Mesenchymal stem cell (in vitro differentiated cells and primary cell): ENCODE results near the gene TBC1D22A.

Source experiments
- DNase-seq: peaks from one replicate; pipeline ENCODE4 v3.0.0-alpha.2; 2013
- H2AFZ ChIP-seq: one replicate; pipeline ENCODE4 v1.6.1; 2013; ENCODE audit warnings: low read depth, mild to moderate bottlenecking, control low read depth, inconsistent platforms, low read length, moderate library complexity
- H2AK5ac ChIP-seq: 2 replicates; pipeline ENCODE4 v1.6.1; 2013; ENCODE audit warnings: low read length, moderate library complexity, mild to moderate bottlenecking, inconsistent platforms; ENCODE audit not compliant: severe bottlenecking
- H2BK120ac ChIP-seq: one replicate; pipeline ENCODE4 v1.6.1; 2013; ENCODE audit warnings: low read depth, mild to moderate bottlenecking, inconsistent platforms, low read length, moderate library complexity
- H2BK12ac ChIP-seq, 2 experiments: one replicate each; pipeline ENCODE4 v1.6.1; 2013; ENCODE audit warnings: inconsistent platforms in 2 of 2, low read length in 2 of 2, mild to moderate bottlenecking in 2 of 2, moderate library complexity in 2 of 2, control low read depth in 1 of 2
- H2BK15ac ChIP-seq: one replicate; pipeline ENCODE4 v1.6.1; 2013; ENCODE audit warnings: mild to moderate bottlenecking, low read depth, inconsistent platforms; ENCODE audit not compliant: poor library complexity, severe bottlenecking
- H2BK5ac ChIP-seq: 2 replicates; pipeline ENCODE4 v1.6.1; 2013; ENCODE audit warnings: low read depth, mild to moderate bottlenecking, low read length, control low read depth, inconsistent platforms; ENCODE audit not compliant: poor library complexity, severe bottlenecking
- H3K14ac ChIP-seq, 2 experiments: one replicate each; pipeline ENCODE4 v1.6.1; 2013; ENCODE audit warnings: inconsistent platforms in 2 of 2, low read length in 2 of 2, control low read depth in 1 of 2, mild to moderate bottlenecking in 1 of 2, moderate library complexity in 1 of 2
- H3K18ac ChIP-seq, 2 experiments: one replicate each; pipeline ENCODE4 v1.6.1; 2013; ENCODE audit warnings: inconsistent platforms in 2 of 2, low read length in 2 of 2, control low read depth in 1 of 2, low read depth in 1 of 2, mild to moderate bottlenecking in 1 of 2
- H3K23ac ChIP-seq, 2 experiments: one replicate each; pipeline ENCODE4 v1.6.1; 2013; ENCODE audit warnings: inconsistent platforms in 2 of 2, low read length in 2 of 2, mild to moderate bottlenecking in 2 of 2, moderate library complexity in 2 of 2, control low read depth in 1 of 2
- H3K27ac ChIP-seq: 2 replicates; pipeline ENCODE4 v1.5.1; 2013; ENCODE audit warnings: mild to moderate bottlenecking, moderate library complexity, low read length, control low read depth, inconsistent platforms; ENCODE audit not compliant: poor library complexity, severe bottlenecking
- H3K27me3 ChIP-seq, 2 experiments: 2 replicates each; pipeline versions ENCODE4 v1.6.1 to v1.7.0; 2013; ENCODE audit warnings: low read length in 2 of 2, mild to moderate bottlenecking in 2 of 2, moderate library complexity in 2 of 2, control low read depth in 1 of 2, inconsistent platforms in 1 of 2; ENCODE audit not compliant: control insufficient read depth in 1 of 2, insufficient read depth in 1 of 2
- H3K36me3 ChIP-seq, 2 experiments: 2 replicates each; pipeline versions ENCODE4 v1.6.1 to v1.7.0; 2013; ENCODE audit warnings: low read length in 2 of 2, control low read depth in 1 of 2, inconsistent platforms in 1 of 2, low read depth in 1 of 2, mild to moderate bottlenecking in 1 of 2; ENCODE audit not compliant: insufficient read depth in 2 of 2, control insufficient read depth in 1 of 2
- H3K4ac ChIP-seq, 2 experiments: one replicate each; pipeline ENCODE4 v1.6.1; 2013; ENCODE audit warnings: inconsistent platforms in 2 of 2, low read length in 2 of 2, mild to moderate bottlenecking in 2 of 2, moderate library complexity in 2 of 2, control low read depth in 1 of 2, low read depth in 1 of 2
- H3K4me1 ChIP-seq: 2 replicates; pipeline ENCODE4 v1.6.1; 2013; ENCODE audit warnings: low read depth, low read length, control low read depth; ENCODE audit not compliant: control insufficient read depth, insufficient read depth
- H3K4me2 ChIP-seq: 2 replicates; pipeline ENCODE4 v1.6.1; 2013; ENCODE audit warnings: low read length, mild to moderate bottlenecking, inconsistent platforms; ENCODE audit not compliant: poor library complexity, severe bottlenecking
- H3K4me3 ChIP-seq, 2 experiments: 2 replicates each; pipeline versions ENCODE4 v1.5.1 to v1.7.0; 2013; ENCODE audit warnings: low read length in 2 of 2, mild to moderate bottlenecking in 2 of 2, control low read depth in 1 of 2, low read depth in 1 of 2; ENCODE audit not compliant: insufficient read depth in 1 of 2
- H3K79me1 ChIP-seq: replicated peaks from 2 replicates; pipeline ENCODE4 v1.6.1; 2013; ENCODE audit warnings: mild to moderate bottlenecking, control low read depth, low read length, inconsistent platforms; ENCODE audit not compliant: poor library complexity, severe bottlenecking
- H3K9ac ChIP-seq: 2 replicates; pipeline ENCODE4 v1.7.0; 2013; ENCODE audit warnings: mild to moderate bottlenecking, low read length, moderate library complexity
- H3K9me3 ChIP-seq: 2 replicates; pipeline ENCODE4 v1.7.0; 2013; ENCODE audit warnings: mild to moderate bottlenecking, low read length; ENCODE audit not compliant: control insufficient read depth
- H4K8ac ChIP-seq: one replicate; pipeline ENCODE4 v1.6.1; 2013; ENCODE audit warnings: inconsistent platforms, mild to moderate bottlenecking, low read length, moderate library complexity
- H4K91ac ChIP-seq: one replicate; pipeline ENCODE4 v1.6.1; 2013; ENCODE audit warnings: mild to moderate bottlenecking, low read length, inconsistent platforms
- WGBS: methylation state at CpG from one replicate; pipeline ENCODE4 v1.1.7; 2013; ENCODE audit warnings: mixed read lengths; 5-methylcytosine and 5-hydroxymethylcytosine counted together

The TBC1D22A gene

GRCh38 chr22:46890819-46891218 lies 128.4 kb downstream of the TBC1D22A start:
- H4K91ac ChIP-seq = no peak overlapping the region
- H4K8ac ChIP-seq = no peak overlapping the region
- no peaks in the 10 kb centered on the region for H3K9me3 ChIP-seq
- no peaks in the 10 kb centered on the region for H3K4me1 ChIP-seq
- H2BK5ac ChIP-seq = no peak overlapping the region
- no peaks in the 10 kb centered on the region for H3K27me3 ChIP-seq
- no peak overlapping the region for H3K14ac ChIP-seq
- no peak overlapping the region for H2BK15ac ChIP-seq
- no peak overlapping the region for H2AFZ ChIP-seq
- no peak overlapping the region for H3K4me2 ChIP-seq
- no peak overlapping the region for H3K4me3 ChIP-seq
- no peak overlapping the region for H3K4ac ChIP-seq
- H3K79me1 ChIP-seq = peaks cover 38% of the 10 kb centered on the region
- WGBS = 95% methylated on average over 9 of the region's 10 CpGs
- H3K9ac ChIP-seq = no peak overlapping the region
- H2BK12ac ChIP-seq = no peak overlapping the region
- no peak overlapping the region for H3K23ac ChIP-seq
- no peak for DNase-seq
- H3K27ac ChIP-seq = no peak overlapping the region
- H3K18ac ChIP-seq = no peak overlapping the region
- peaks cover 26 to 42% of the 10 kb centered on the region in 2 experiments for H3K36me3 ChIP-seq
- no peak overlapping the region for H2BK120ac ChIP-seq
- no peak overlapping the region for H2AK5ac ChIP-seq

- no peak overlapping the region for H2AFZ ChIP-seq
- no peak overlapping the region for H2BK15ac ChIP-seq
- H3K36me3 ChIP-seq = peaks cover 28 to 40% of the 10 kb centered on the region in 2 experiments
- H3K27ac ChIP-seq = no peak overlapping the region
- no peak overlapping the region for H3K9ac ChIP-seq
- no peak for DNase-seq
- no peaks in the 10 kb centered on the region for H3K9me3 ChIP-seq
- no peak overlapping the region for H4K8ac ChIP-seq
- H3K4ac ChIP-seq = no peak overlapping the region
- no peaks in the 10 kb centered on the region for H3K27me3 ChIP-seq
- no peak overlapping the region for H2BK12ac ChIP-seq
- H2BK120ac ChIP-seq = no peak overlapping the region
- H3K4me1 ChIP-seq = no peaks in the 10 kb centered on the region
- no peak overlapping the region for H4K91ac ChIP-seq
- no peak overlapping the region for H3K18ac ChIP-seq
- no peak overlapping the region for H3K14ac ChIP-seq
- no peak overlapping the region for H3K4me3 ChIP-seq
- no peak overlapping the region for H2BK5ac ChIP-seq
- H3K79me1 ChIP-seq = peaks cover 35% of the 10 kb centered on the region
- no peak overlapping the region for H2AK5ac ChIP-seq
- H3K23ac ChIP-seq = no peak overlapping the region
- no peak overlapping the region for H3K4me2 ChIP-seq
- 87% methylated on average over 5 of the region's 5 CpGs for WGBS
Measured at GRCh38 chr22:46891382-46891951, 129.0 kb downstream of the TBC1D22A start.

- Histone ChIP-seq H4K91ac (no peak overlapping the region), H3K4ac (no peak overlapping the region), H2AFZ (no peak overlapping the region), H2BK120ac (no peak overlapping the region), H3K4me1 (no peaks in the 10 kb centered on the region), H3K27ac (no peak overlapping the region), H4K8ac (no peak overlapping the region), H2BK12ac (no peak overlapping the region), H3K9ac (no peak overlapping the region), H3K23ac (no peak overlapping the region), H2BK15ac (no peak overlapping the region), H3K18ac (no peak overlapping the region), H2BK5ac (no peak overlapping the region), H3K9me3 (no peaks in the 10 kb centered on the region), H3K27me3 (no peaks in the 10 kb centered on the region), H3K14ac (no peak overlapping the region), H3K4me3 (no peak overlapping the region), H3K36me3 (peaks cover 36 to 40% of the 10 kb centered on the region in 2 experiments), H3K79me1 (peaks cover 36% of the 10 kb centered on the region), H2AK5ac (no peak overlapping the region), H3K4me2 (no peak overlapping the region)
- WGBS = 94% methylated on average over 15 of the region's 15 CpGs
- DNase-seq = no peak
Measured at GRCh38 chr22:46892866-46893265, 130.4 kb downstream of the TBC1D22A start.

GRCh38 chr22:46893281-46894020 lies 131.0 kb downstream of the TBC1D22A start:
- Histone ChIP-seq H3K18ac (peak overlapping the region in 1 of 2 experiments; percentile 25), H3K9me3 (no peaks in the 10 kb centered on the region), H3K4me2 (no peak overlapping the region), H2AK5ac (no peak overlapping the region), H4K91ac (no peak overlapping the region), H2AFZ (no peak overlapping the region), H3K27me3 (no peaks in the 10 kb centered on the region), H2BK12ac (peak overlapping the region in 1 of 2 experiments; percentile 18), H2BK5ac (no peak overlapping the region), H3K14ac (no peak overlapping the region), H3K36me3 (peaks cover 34 to 36% of the 10 kb centered on the region in 2 experiments), H3K4ac (no peak overlapping the region), H3K79me1 (peaks cover 34% of the 10 kb centered on the region), H4K8ac (no peak overlapping the region), H3K27ac (no peak overlapping the region), H3K4me1 (no peaks in the 10 kb centered on the region), H2BK15ac (no peak overlapping the region), H3K9ac (peak overlapping the region; percentile 68), H2BK120ac (no peak overlapping the region), H3K4me3 (no peak overlapping the region), H3K23ac (no peak overlapping the region)
- no peak for DNase-seq
- WGBS = 94% methylated on average over 10 of the region's 10 CpGs
